Measurements from ENCODE around the gene DDX4. TPM values are rescaled to one million over a fixed set of nuclear protein-coding genes. Genes with fewer than 3 reads are reported as not detected.
"Not testable (repeated sequence)": the region's sequence is repeated elsewhere in the genome, so short reads cannot be mapped to it uniquely, and the experiment has no call there.

DDX4 gene
- total RNA-seq (0.57 TPM), polyA plus RNA-seq (0.57 TPM)
- long read RNA-seq, donor 1, result 0 reads
- long read RNA-seq, donor 2, result 0 reads
- long read RNA-seq, donor 3, result 0 reads
- long read RNA-seq, donor 4, result 0 reads
- long read RNA-seq, donor 5, result 0 reads
- long read RNA-seq, donor 6, result 0 reads
- long read RNA-seq, donor 7, result 0 reads
- long read RNA-seq, donor 8, result 0 reads
- long read RNA-seq, donor 9, result 0 reads
- long read RNA-seq, donor 10, result 0 reads

DNA sequence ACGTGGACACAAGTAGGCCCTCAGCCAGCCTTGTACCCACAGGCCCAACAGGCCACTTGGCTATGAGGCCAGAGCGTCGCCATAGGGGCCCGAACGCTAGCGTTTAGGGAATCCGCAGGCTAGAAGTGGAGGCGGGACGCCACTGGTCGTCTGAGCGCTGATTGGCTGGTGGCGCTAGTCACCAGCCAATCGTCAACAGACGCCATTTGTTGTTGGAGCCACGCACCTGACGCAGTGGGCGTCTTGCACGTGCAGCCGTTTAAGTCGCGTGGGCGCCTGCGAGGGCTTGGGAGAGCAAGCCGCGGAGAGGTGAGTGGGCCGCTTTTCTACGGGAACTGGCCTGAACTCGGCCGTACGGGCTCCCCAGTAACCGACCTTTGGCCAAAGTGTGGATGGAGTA is at the start of gene DDX4:
Gene DDX4 (plus strand): TSS at position 269 of the 400 bp plus-strand sequence. CDS start 903 bp downstream, outside the sequence.
- Histone ChIP-seq H3K4me3 (ENCODE audit: low read length in 2 of 2) (no peak within 1 kb of the TSS), H3K36me3 (ENCODE audit: control insufficient read depth in 2 of 2, insufficient read depth in 2 of 2, low read length in 1 of 2) (no peaks in the 10 kb centered on the region), H3K4me1 (ENCODE audit: control insufficient read depth in 2 of 2, insufficient read depth in 2 of 2, low read length in 2 of 2) (no peaks in the 10 kb centered on the region), H3K9me3 (ENCODE audit: control insufficient read depth in 2 of 2, insufficient read depth in 1 of 2, low read length in 1 of 2) (peaks cover 0 to 19% of the 10 kb centered on the region in 2 donors), H3K27ac (ENCODE audit: low read depth in 1 of 2, low read length in 1 of 2) (no peak within 1 kb of the TSS), H3K27me3 (ENCODE audit: control insufficient read depth in 2 of 2, insufficient read depth in 1 of 2, low read length in 1 of 2) (no peaks in the 10 kb centered on the region)
- 97% methylated on average over 31 of the region's 31 CpGs for WGBS
- no peak for DNase-seq (ENCODE audit: low read depth in 6 of 9, low spot score in 9 of 9)

DNA sequence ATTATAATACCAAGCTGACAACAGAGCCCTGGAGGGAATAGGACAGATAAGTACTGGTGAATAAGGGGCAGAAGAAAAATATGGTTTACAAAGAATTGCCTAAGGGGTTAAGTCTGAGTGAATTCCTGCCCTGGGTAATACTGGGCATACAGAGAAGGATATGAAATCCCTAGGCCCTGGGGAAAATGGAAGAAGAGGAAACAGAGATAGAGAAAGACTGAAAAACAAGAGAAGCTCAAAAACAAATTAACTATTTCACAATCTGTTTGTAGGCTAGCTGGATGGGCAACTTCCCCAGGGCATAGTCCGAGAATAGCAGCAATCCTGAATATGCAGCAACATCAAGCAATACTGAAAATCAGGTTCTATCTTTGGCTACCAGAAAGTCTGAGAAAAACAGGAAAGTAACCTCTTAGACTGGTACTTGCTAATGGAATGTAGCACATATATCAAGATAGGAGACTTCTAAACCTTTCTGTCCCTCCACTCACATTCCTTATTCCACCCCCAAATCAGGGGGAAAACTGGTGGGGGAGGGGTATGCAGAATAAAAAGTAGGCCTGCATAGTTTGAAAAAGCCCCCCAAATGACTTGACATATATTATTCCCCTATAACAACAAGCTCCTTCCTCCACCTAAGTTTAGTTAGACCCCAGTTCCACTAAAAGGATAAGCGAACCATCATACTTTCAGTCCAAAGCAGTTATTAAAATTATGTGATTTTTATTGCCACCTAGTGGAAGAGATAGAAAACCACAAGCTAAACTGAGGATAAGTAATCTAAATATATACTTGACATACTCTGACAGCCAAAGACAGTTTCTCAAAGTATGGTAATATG is 46.4 kb upstream of the DDX4 start:
- Histone ChIP-seq H3K4me1 (ENCODE audit: control insufficient read depth in 2 of 2, insufficient read depth in 2 of 2, low read length in 2 of 2) (no peaks in the 10 kb centered on the region), H3K36me3 (ENCODE audit: control insufficient read depth in 2 of 2, insufficient read depth in 2 of 2, low read length in 1 of 2) (no peaks in the 10 kb centered on the region), H3K27ac (ENCODE audit: low read depth in 1 of 2, low read length in 1 of 2) (no peak overlapping the region), H3K9me3 (ENCODE audit: control insufficient read depth in 2 of 2, insufficient read depth in 1 of 2, low read length in 1 of 2) (no peaks in the 10 kb centered on the region), H3K4me3 (ENCODE audit: low read length in 2 of 2) (no peak overlapping the region), H3K27me3 (ENCODE audit: control insufficient read depth in 2 of 2, insufficient read depth in 1 of 2, low read length in 1 of 2) (no peaks in the 10 kb centered on the region)
- 89% methylated on average over 2 of the region's 2 CpGs for WGBS
- peak in 8 of 9 donors; percentile 8 to 71 (median 32) for DNase-seq (ENCODE audit: low read depth in 6 of 9, low spot score in 9 of 9)

GRCh38 chr5:55692106-55692417 is 45.8 kb upstream of the DDX4 start:
- Histone ChIP-seq H3K27ac (ENCODE audit: low read depth in 1 of 2, low read length in 1 of 2) (no peak overlapping the region), H3K4me3 (ENCODE audit: low read length in 2 of 2) (no peak overlapping the region), H3K36me3 (ENCODE audit: control insufficient read depth in 2 of 2, insufficient read depth in 2 of 2, low read length in 1 of 2) (no peaks in the 10 kb centered on the region), H3K27me3 (ENCODE audit: control insufficient read depth in 2 of 2, insufficient read depth in 1 of 2, low read length in 1 of 2) (no peaks in the 10 kb centered on the region), H3K9me3 (ENCODE audit: control insufficient read depth in 2 of 2, insufficient read depth in 1 of 2, low read length in 1 of 2) (no peaks in the 10 kb centered on the region), H3K4me1 (ENCODE audit: control insufficient read depth in 2 of 2, insufficient read depth in 2 of 2, low read length in 2 of 2) (no peaks in the 10 kb centered on the region)
- no peak for DNase-seq (ENCODE audit: low read depth in 6 of 9, low spot score in 9 of 9)
- WGBS, result 96% methylated on average over 2 of the region's 2 CpGs

DNA sequence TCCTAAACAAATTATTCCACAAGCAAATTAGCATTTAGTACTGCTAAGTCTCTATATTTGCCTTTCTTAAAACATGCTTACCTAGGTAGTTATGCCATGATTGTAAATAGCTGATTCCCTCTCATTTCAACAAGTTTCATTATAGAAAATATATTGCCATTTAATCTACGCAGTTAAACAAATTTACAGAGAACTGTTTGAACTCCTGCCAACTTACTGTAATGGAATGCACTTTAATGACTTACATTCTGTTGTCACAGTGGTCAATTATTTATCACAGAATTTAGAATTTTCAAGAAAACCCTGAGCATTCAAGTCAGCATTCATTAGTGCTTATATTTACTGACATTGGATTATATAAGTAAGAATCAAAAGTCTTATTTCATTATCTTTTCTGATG is 45.4 kb upstream of the DDX4 start:
- Histone ChIP-seq H3K9me3 (ENCODE audit: control insufficient read depth in 2 of 2, insufficient read depth in 1 of 2, low read length in 1 of 2) (no peaks in the 10 kb centered on the region), H3K27ac (ENCODE audit: low read depth in 1 of 2, low read length in 1 of 2) (no peak overlapping the region), H3K36me3 (ENCODE audit: control insufficient read depth in 2 of 2, insufficient read depth in 2 of 2, low read length in 1 of 2) (peaks cover 0 to 2% of the 10 kb centered on the region in 2 donors), H3K4me3 (ENCODE audit: low read length in 2 of 2) (no peak overlapping the region), H3K4me1 (ENCODE audit: control insufficient read depth in 2 of 2, insufficient read depth in 2 of 2, low read length in 2 of 2) (no peaks in the 10 kb centered on the region), H3K27me3 (ENCODE audit: control insufficient read depth in 2 of 2, insufficient read depth in 1 of 2, low read length in 1 of 2) (no peaks in the 10 kb centered on the region)
- 98% methylated on average over 1 of the region's 1 CpG for WGBS
- no peak for DNase-seq (ENCODE audit: low read depth in 6 of 9, low spot score in 9 of 9)

GRCh38 chr5:55694152-55694830 is 43.6 kb upstream of the DDX4 start:
- Histone ChIP-seq H3K36me3 (ENCODE audit: control insufficient read depth in 2 of 2, insufficient read depth in 2 of 2, low read length in 1 of 2) (peaks cover 0 to 5% of the 10 kb centered on the region in 2 donors), H3K4me3 (ENCODE audit: low read length in 2 of 2) (no peak overlapping the region), H3K27ac (ENCODE audit: low read depth in 1 of 2, low read length in 1 of 2) (no peak overlapping the region), H3K27me3 (ENCODE audit: control insufficient read depth in 2 of 2, insufficient read depth in 1 of 2, low read length in 1 of 2) (no peaks in the 10 kb centered on the region), H3K4me1 (ENCODE audit: control insufficient read depth in 2 of 2, insufficient read depth in 2 of 2, low read length in 2 of 2) (no peaks in the 10 kb centered on the region), H3K9me3 (ENCODE audit: control insufficient read depth in 2 of 2, insufficient read depth in 1 of 2, low read length in 1 of 2) (no peaks in the 10 kb centered on the region)
- peak in 5 of 9 donors; percentile 15 to 56 (median 16) for DNase-seq (ENCODE audit: low read depth in 6 of 9, low spot score in 9 of 9)
- 90% methylated on average over 3 of the region's 3 CpGs for WGBS

DNA sequence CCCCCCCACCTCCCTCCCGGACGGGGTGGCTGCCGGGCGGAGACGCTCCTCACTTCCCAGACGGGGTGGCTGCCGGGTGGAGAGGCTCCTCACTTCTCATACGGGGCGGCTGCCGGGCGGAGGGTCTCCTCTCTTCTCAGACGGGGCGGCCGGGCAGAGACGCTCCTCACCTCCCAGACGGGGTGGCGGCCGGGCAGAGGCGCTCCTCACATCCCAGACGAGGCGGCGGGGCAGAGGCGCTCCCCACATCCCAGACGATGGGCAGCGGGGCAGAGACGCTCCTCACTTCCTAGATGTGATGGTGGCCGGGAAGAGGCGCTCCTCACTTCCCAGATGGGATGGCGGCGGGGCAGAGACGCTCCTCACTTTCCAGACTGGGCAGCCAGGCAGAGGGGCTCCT is 41.2 kb upstream of the DDX4 start:
- WGBS, result 92% methylated on average over 14 of the region's 31 CpGs
- H3K9me3 ChIP-seq (ENCODE audit: control insufficient read depth in 2 of 2, insufficient read depth in 1 of 2, low read length in 1 of 2); DNase-seq (ENCODE audit: low read depth in 6 of 9, low spot score in 9 of 9): not testable (repeated sequence)

DNA sequence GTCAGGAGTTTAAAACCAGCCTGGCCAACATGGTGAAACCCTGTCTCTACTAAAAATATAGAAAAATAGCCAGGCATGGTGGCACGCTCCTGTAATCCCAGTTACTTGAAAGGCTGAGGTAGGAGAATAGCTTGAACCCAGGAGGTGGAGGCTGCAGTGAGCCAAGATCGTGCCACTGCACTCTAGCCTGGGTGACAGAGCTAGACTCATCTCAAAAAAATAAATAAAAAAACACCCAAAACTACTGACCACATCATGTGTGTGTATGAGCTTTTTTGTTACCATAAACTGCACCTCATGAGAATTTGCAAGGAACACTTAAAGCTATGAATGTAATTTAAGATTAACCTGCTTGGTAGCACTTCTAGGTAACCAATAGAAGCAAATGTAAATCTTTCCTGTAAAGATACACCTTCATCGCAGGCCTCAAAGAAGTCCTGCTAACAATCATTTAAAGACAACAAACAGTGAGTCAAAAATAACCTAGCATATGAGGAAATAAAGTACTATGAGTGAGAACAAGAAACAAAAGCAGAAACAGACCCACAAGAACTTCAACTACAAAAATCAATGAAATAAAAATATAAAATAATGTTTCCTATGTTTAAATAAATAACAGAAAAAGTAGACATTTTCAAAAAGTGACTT is 38.7 kb upstream of the DDX4 start:
- Histone ChIP-seq H3K4me1 (ENCODE audit: control insufficient read depth in 2 of 2, insufficient read depth in 2 of 2, low read length in 2 of 2) (no peaks in the 10 kb centered on the region), H3K9me3 (ENCODE audit: control insufficient read depth in 2 of 2, insufficient read depth in 1 of 2, low read length in 1 of 2) (no peaks in the 10 kb centered on the region)
- 98% methylated on average over 3 of the region's 3 CpGs for WGBS

More for the DNA sequence above, 41.2 kb upstream of the DDX4 start:
- H3K27ac ChIP-seq (ENCODE audit: low read depth in 1 of 2, low read length in 1 of 2); H3K27me3 ChIP-seq (ENCODE audit: control insufficient read depth in 2 of 2, insufficient read depth in 1 of 2, low read length in 1 of 2); H3K4me1 ChIP-seq (ENCODE audit: control insufficient read depth in 2 of 2, insufficient read depth in 2 of 2, low read length in 2 of 2); H3K36me3 ChIP-seq (ENCODE audit: control insufficient read depth in 2 of 2, insufficient read depth in 2 of 2, low read length in 1 of 2); H3K4me3 ChIP-seq (ENCODE audit: low read length in 2 of 2): not testable (repeated sequence)

GRCh38 chr5:55700745-55701144 is 37.1 kb upstream of the DDX4 start:
- Histone ChIP-seq H3K4me3 (ENCODE audit: low read length in 2 of 2) (no peak overlapping the region), H3K27ac (ENCODE audit: low read depth in 1 of 2, low read length in 1 of 2) (no peak overlapping the region)

More for the DNA sequence above, 38.7 kb upstream of the DDX4 start:
- Histone ChIP-seq H3K36me3 (ENCODE audit: control insufficient read depth in 2 of 2, insufficient read depth in 2 of 2, low read length in 1 of 2) (peaks cover 4 to 7% of the 10 kb centered on the region in 2 donors), H3K27ac (ENCODE audit: low read depth in 1 of 2, low read length in 1 of 2) (no peak overlapping the region), H3K4me3 (ENCODE audit: low read length in 2 of 2) (no peak overlapping the region), H3K27me3 (ENCODE audit: control insufficient read depth in 2 of 2, insufficient read depth in 1 of 2, low read length in 1 of 2) (no peaks in the 10 kb centered on the region)
- no peak for DNase-seq (ENCODE audit: low read depth in 6 of 9, low spot score in 9 of 9)

More at GRCh38 chr5:55700745-55701144, 37.1 kb upstream of the DDX4 start:
- 49% methylated on average over 2 of the region's 2 CpGs for WGBS
- H3K36me3 ChIP-seq (ENCODE audit: control insufficient read depth in 2 of 2, insufficient read depth in 2 of 2, low read length in 1 of 2), result peaks cover 4 to 7% of the 10 kb centered on the region in 2 donors
- no peaks in the 10 kb centered on the region for H3K4me1 ChIP-seq (ENCODE audit: control insufficient read depth in 2 of 2, insufficient read depth in 2 of 2, low read length in 2 of 2)
- no peaks in the 10 kb centered on the region for H3K9me3 ChIP-seq (ENCODE audit: control insufficient read depth in 2 of 2, insufficient read depth in 1 of 2, low read length in 1 of 2)
- no peak for DNase-seq (ENCODE audit: low read depth in 6 of 9, low spot score in 9 of 9)
- H3K27me3 ChIP-seq (ENCODE audit: control insufficient read depth in 2 of 2, insufficient read depth in 1 of 2, low read length in 1 of 2), result no peaks in the 10 kb centered on the region
